HepG2 (cell line): ENCODE results near the gene CD101.

Experiments
- DMAP1 ChIP-seq: IDR thresholded peaks from 2 replicates; pipeline ENCODE4 v1.6.1; 2016
- EZH2 ChIP-seq: conservative IDR thresholded peaks from 2 replicates; pipeline ENCODE4 v1.6.1; 2012; ENCODE audit warnings: mild to moderate bottlenecking, low read depth, low read length, moderate library complexity
- GATAD1 ChIP-seq: IDR thresholded peaks from 2 replicates; pipeline ENCODE4 v1.6.1; 2016; ENCODE audit warnings: missing genetic modification reagents, missing compliant biosample characterization
- NPAS2 ChIP-seq: sonication (generic); formaldehyde crosslinking; IDR thresholded peaks from 2 replicates; pipeline ENCODE4 v1.8.0; 2022; ENCODE audit warnings: mild to moderate bottlenecking, missing genetic modification reagents, borderline replicate concordance
- POLR2AphosphoS5 ChIP-seq: IDR thresholded peaks from 2 replicates; pipeline ENCODE4 v1.6.1; 2012; ENCODE audit warnings: low read depth, low read length
- TF ChIP-seq, protein P1 (sequence below): IDR thresholded peaks from 2 replicates; pipeline ENCODE4 v1.6.1; 2012; ENCODE audit warnings: inconsistent platforms
- TF ChIP-seq, protein P2 (sequence below): sonication (generic); formaldehyde crosslinking; IDR thresholded peaks from 2 replicates; pipeline ENCODE4 v1.5.0; 2020; ENCODE audit warnings: missing genetic modification reagents
- TF ChIP-seq, protein P3 (sequence below): sonication (generic); formaldehyde crosslinking; IDR thresholded peaks from 2 replicates; pipeline ENCODE4 v1.8.0; 2022; ENCODE audit warnings: missing genetic modification reagents, low read depth, mild to moderate bottlenecking, borderline replicate concordance
- TF ChIP-seq, protein P4 (sequence below): sonication (generic); formaldehyde crosslinking; IDR thresholded peaks from 2 replicates; pipeline ENCODE4 v1.5.0; 2020; ENCODE audit warnings: mild to moderate bottlenecking, missing genetic modification reagents, borderline replicate concordance
- TF ChIP-seq, protein P5 (sequence below): sonication (generic); formaldehyde crosslinking; IDR thresholded peaks from 2 replicates; pipeline ENCODE4 v1.5.0; 2020; ENCODE audit warnings: mild to moderate bottlenecking, missing genetic modification reagents, moderate library complexity
- TF ChIP-seq, protein P6 (sequence below): sonication (generic); formaldehyde crosslinking; IDR thresholded peaks from 2 replicates; pipeline ENCODE4 v1.8.1; 2023; ENCODE audit warnings: missing genetic modification reagents, inconsistent platforms, borderline replicate concordance

DNA sequence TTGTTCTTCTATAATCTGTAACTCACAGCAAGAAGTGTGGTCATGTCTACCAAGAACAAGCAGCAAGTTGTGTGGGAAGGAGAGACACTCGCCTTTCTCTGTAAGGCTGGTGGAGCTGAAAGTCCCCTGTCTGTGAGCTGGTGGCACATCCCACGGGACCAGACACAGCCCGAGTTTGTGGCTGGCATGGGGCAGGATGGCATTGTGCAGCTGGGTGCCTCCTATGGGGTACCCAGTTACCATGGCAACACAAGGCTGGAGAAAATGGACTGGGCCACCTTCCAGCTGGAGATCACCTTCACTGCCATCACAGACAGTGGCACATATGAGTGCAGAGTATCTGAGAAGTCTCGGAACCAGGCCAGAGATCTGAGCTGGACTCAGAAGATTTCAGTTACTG is 15.5 kb downstream of the CD101 start:
- TF ChIP-seq, protein P1, sequence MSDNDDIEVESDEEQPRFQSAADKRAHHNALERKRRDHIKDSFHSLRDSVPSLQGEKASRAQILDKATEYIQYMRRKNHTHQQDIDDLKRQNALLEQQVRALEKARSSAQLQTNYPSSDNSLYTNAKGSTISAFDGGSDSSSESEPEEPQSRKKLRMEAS, result no peak
- TF ChIP-seq, protein P2, sequence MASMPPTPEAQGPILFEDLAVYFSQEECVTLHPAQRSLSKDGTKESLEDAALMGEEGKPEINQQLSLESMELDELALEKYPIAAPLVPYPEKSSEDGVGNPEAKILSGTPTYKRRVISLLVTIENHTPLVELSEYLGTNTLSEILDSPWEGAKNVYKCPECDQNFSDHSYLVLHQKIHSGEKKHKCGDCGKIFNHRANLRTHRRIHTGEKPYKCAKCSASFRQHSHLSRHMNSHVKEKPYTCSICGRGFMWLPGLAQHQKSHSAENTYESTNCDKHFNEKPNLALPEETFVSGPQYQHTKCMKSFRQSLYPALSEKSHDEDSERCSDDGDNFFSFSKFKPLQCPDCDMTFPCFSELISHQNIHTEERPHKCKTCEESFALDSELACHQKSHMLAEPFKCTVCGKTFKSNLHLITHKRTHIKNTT (CRISPR knock-in tag), result no peak
- TF ChIP-seq, protein P3, sequence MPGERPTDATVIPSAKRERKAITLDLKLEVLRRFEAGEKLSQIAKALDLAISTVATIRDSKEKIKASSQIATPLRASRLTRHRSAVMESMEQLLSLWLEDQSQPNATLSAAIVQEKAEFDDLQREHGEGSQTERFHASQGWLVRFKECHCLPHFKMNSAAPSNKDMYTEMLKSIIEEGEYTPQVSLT, result no peak
- TF ChIP-seq, protein P4, sequence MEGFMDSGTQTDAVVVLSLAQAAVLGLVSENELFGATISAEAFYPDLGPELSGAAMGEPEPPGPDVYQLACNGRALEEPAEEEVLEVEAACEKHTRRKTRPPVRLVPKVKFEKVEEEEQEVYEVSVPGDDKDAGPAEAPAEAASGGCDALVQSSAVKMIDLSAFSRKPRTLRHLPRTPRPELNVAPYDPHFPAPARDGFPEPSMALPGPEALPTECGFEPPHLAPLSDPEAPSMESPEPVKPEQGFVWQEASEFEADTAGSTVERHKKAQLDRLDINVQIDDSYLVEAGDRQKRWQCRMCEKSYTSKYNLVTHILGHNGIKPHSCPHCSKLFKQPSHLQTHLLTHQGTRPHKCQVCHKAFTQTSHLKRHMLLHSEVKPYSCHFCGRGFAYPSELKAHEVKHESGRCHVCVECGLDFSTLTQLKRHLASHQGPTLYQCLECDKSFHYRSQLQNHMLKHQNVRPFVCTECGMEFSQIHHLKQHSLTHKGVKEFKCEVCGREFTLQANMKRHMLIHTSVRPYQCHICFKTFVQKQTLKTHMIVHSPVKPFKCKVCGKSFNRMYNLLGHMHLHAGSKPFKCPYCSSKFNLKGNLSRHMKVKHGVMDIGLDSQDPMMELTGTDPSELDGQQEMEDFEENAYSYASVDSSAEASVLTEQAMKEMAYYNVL, result no peak
- TF ChIP-seq DMAP1 (no peak), POLR2AphosphoS5 (no peak), EZH2 (no peak), GATAD1 (CRISPR knock-in tag) (no peak), NPAS2 (no peak)
- TF ChIP-seq, protein P5, sequence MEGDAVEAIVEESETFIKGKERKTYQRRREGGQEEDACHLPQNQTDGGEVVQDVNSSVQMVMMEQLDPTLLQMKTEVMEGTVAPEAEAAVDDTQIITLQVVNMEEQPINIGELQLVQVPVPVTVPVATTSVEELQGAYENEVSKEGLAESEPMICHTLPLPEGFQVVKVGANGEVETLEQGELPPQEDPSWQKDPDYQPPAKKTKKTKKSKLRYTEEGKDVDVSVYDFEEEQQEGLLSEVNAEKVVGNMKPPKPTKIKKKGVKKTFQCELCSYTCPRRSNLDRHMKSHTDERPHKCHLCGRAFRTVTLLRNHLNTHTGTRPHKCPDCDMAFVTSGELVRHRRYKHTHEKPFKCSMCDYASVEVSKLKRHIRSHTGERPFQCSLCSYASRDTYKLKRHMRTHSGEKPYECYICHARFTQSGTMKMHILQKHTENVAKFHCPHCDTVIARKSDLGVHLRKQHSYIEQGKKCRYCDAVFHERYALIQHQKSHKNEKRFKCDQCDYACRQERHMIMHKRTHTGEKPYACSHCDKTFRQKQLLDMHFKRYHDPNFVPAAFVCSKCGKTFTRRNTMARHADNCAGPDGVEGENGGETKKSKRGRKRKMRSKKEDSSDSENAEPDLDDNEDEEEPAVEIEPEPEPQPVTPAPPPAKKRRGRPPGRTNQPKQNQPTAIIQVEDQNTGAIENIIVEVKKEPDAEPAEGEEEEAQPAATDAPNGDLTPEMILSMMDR (CRISPR knock-in tag), result no peak
- TF ChIP-seq, protein P6, sequence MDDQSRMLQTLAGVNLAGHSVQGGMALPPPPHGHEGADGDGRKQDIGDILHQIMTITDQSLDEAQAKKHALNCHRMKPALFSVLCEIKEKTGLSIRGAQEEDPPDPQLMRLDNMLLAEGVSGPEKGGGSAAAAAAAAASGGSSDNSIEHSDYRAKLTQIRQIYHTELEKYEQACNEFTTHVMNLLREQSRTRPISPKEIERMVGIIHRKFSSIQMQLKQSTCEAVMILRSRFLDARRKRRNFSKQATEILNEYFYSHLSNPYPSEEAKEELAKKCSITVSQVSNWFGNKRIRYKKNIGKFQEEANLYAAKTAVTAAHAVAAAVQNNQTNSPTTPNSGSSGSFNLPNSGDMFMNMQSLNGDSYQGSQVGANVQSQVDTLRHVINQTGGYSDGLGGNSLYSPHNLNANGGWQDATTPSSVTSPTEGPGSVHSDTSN, result no peak
